Neural cell (in vitro differentiated cells): ENCODE data around the gene INF2. TPM values are rescaled to one million over a fixed set of nuclear protein-coding genes. Genes with fewer than 3 reads are reported as not detected.

ENCODE experiments used
- H2AFZ ChIP-seq: fragments of 200-600, 300-800 bp; sonication (generic), shearing (Covaris generic); 2 replicates; pipeline ENCODE4 v1.6.0; 2014; ENCODE audit warnings: low read depth, mild to moderate bottlenecking, antibody characterized with exemption, low read length, moderate library complexity
- H3F3A ChIP-seq: fragments of 200-600 bp; shearing (Covaris generic); 2 replicates; pipeline ENCODE4 v1.6.1; 2016; ENCODE audit warnings: mild to moderate bottlenecking, moderate library complexity, mixed read lengths, antibody characterized with exemption, low read length; ENCODE audit not compliant: insufficient read depth, poor library complexity, severe bottlenecking
- H3K27ac ChIP-seq: fragments of 200-600, 300-800 bp; sonication (generic), shearing (Covaris generic); 2 replicates; pipeline ENCODE4 v1.5.1; 2014; ENCODE audit warnings: mild to moderate bottlenecking, low read length, moderate library complexity
- H3K27me3 ChIP-seq: fragments of 300-800, 200-600 bp; sonication (generic), shearing (Covaris generic); 2 replicates; pipeline ENCODE4 v1.6.0; 2014; ENCODE audit warnings: mild to moderate bottlenecking, low read depth, low read length, moderate library complexity; ENCODE audit not compliant: insufficient read depth
- H3K36me3 ChIP-seq: fragments of 300-800, 200-600 bp; sonication (generic), shearing (Covaris generic); 2 replicates; pipeline ENCODE4 v1.5.1; 2014; ENCODE audit warnings: mild to moderate bottlenecking, antibody characterized with exemption, low read length, moderate library complexity; ENCODE audit not compliant: insufficient read depth
- H3K4me2 ChIP-seq: fragments of 300-800, 200-600 bp; sonication (generic), shearing (Covaris generic); 2 replicates; pipeline ENCODE4 v1.6.0; 2014; ENCODE audit warnings: mild to moderate bottlenecking, low read length
- H3K4me3 ChIP-seq: fragments of 300-800, 200-600 bp; sonication (generic), shearing (Covaris generic); 2 replicates; pipeline ENCODE4 v1.5.1; 2014; ENCODE audit warnings: mild to moderate bottlenecking, low read length, moderate library complexity
- H3K79me2 ChIP-seq: fragments of 200-600 bp; shearing (Covaris generic); replicated peaks from 2 replicates; pipeline ENCODE4 v1.6.0; 2014; ENCODE audit warnings: mild to moderate bottlenecking, low read length, moderate library complexity; ENCODE audit not compliant: insufficient read depth
- H3K9ac ChIP-seq: fragments of 300-800, 200-600 bp; sonication (generic), shearing (Covaris generic); 2 replicates; pipeline ENCODE4 v1.6.1; 2016; ENCODE audit warnings: mild to moderate bottlenecking, low read length, mixed read lengths
- H3K9me2 ChIP-seq: fragments of 200-600 bp; shearing (Covaris generic); 2 replicates; pipeline ENCODE4 v1.6.1; 2016; ENCODE audit warnings: mild to moderate bottlenecking, low read length, mixed read lengths; ENCODE audit not compliant: insufficient read depth
- H3K9me3 ChIP-seq: fragments of 200-600, 300-800 bp; sonication (generic), shearing (Covaris generic); 2 replicates; pipeline ENCODE4 v1.6.1; 2016; ENCODE audit warnings: mild to moderate bottlenecking, mixed run types, low read length, moderate library complexity, mixed read lengths
- H4K20me1 ChIP-seq: fragments of 200-600 bp; shearing (Covaris generic); 2 replicates; pipeline ENCODE4 v1.6.1; 2016; ENCODE audit warnings: mild to moderate bottlenecking, mixed run types; ENCODE audit not compliant: insufficient read depth
- EP300 ChIP-seq: fragments of 450-650 bp; conservative IDR thresholded peaks from 2 replicates; pipeline ENCODE4 v1.6.1; 2014; ENCODE audit warnings: antibody characterized with exemption, mild to moderate bottlenecking, moderate library complexity; ENCODE audit not compliant: poor library complexity, severe bottlenecking
- EZH2 ChIP-seq: fragments of 200-600, 300-800 bp; shearing (Covaris generic), sonication (generic); IDR thresholded peaks from 2 replicates; pipeline ENCODE4 v1.6.1; 2014; ENCODE audit warnings: antibody characterized with exemption, low read length, borderline replicate concordance, mild to moderate bottlenecking; ENCODE audit not compliant: insufficient read depth, poor library complexity, severe bottlenecking
- MXI1 ChIP-seq: fragments of 450-650 bp; conservative IDR thresholded peaks from 2 replicates; pipeline ENCODE4 v1.6.1; 2014; ENCODE audit warnings: antibody characterized with exemption, mild to moderate bottlenecking; ENCODE audit not compliant: poor library complexity, severe bottlenecking
- POLR2AphosphoS5 ChIP-seq: IDR thresholded peaks from 2 replicates; pipeline ENCODE4 v1.6.1; 2012
- RAD21 ChIP-seq: fragments of 450-650 bp; conservative IDR thresholded peaks from 2 replicates; pipeline ENCODE4 v1.6.1; 2014; ENCODE audit warnings: antibody characterized with exemption, mild to moderate bottlenecking, moderate library complexity
- SMC3 ChIP-seq: fragments of 450-650 bp; conservative IDR thresholded peaks from 2 replicates; pipeline ENCODE4 v1.6.1; 2014; ENCODE audit warnings: antibody characterized with exemption, mild to moderate bottlenecking, moderate library complexity; ENCODE audit not compliant: poor library complexity
- TAF1 ChIP-seq: IDR thresholded peaks from 2 replicates; pipeline ENCODE4 v1.6.1; 2012; ENCODE audit warnings: low read depth
- polyA plus RNA-seq: library from polyadenylated mRNA; depleted of rRNA; stranded (reverse); fragments of >200 nt; gene quantifications from 2 replicates; pipeline ENCODE4 v1.2.3, GENCODE V29; 2014
- TF ChIP-seq, protein P1 (sequence below): fragments of 450-650 bp; IDR thresholded peaks from 2 replicates; pipeline ENCODE4 v1.5.1; 2014; ENCODE audit warnings: antibody characterized with exemption, mild to moderate bottlenecking, moderate library complexity; ENCODE audit not compliant: poor library complexity, severe bottlenecking
- TF ChIP-seq, protein P2 (sequence below): IDR thresholded peaks from 2 replicates; pipeline ENCODE4 v1.6.1; 2012; ENCODE audit warnings: borderline replicate concordance

The INF2 gene
- polyA plus RNA-seq, 1 donor from 2014 or later: 0.02 TPM

- Histone ChIP-seq H3K9me2 (no peaks in the 10 kb centered on the region), H3K27me3 (no peaks in the 10 kb centered on the region), H3F3A (no peaks in the 10 kb centered on the region), H3K79me2 (no peaks in the 10 kb centered on the region), H3K9me3 (no peaks in the 10 kb centered on the region), H3K9ac (peak overlapping the region; percentile 54), H3K4me3 (peak overlapping the region; percentile 58), H3K36me3 (no peaks in the 10 kb centered on the region), H3K4me2 (no peak overlapping the region), H4K20me1 (no peaks in the 10 kb centered on the region), H2AFZ (peak overlapping the region; percentile 2), H3K27ac (no peak overlapping the region)
- TF ChIP-seq RAD21 (no peak), POLR2AphosphoS5 (no peak), MXI1 (no peak), SMC3 (no peak), EZH2 (no peak), TAF1 (no peak), EP300 (no peak)
- TF ChIP-seq, protein P1, sequence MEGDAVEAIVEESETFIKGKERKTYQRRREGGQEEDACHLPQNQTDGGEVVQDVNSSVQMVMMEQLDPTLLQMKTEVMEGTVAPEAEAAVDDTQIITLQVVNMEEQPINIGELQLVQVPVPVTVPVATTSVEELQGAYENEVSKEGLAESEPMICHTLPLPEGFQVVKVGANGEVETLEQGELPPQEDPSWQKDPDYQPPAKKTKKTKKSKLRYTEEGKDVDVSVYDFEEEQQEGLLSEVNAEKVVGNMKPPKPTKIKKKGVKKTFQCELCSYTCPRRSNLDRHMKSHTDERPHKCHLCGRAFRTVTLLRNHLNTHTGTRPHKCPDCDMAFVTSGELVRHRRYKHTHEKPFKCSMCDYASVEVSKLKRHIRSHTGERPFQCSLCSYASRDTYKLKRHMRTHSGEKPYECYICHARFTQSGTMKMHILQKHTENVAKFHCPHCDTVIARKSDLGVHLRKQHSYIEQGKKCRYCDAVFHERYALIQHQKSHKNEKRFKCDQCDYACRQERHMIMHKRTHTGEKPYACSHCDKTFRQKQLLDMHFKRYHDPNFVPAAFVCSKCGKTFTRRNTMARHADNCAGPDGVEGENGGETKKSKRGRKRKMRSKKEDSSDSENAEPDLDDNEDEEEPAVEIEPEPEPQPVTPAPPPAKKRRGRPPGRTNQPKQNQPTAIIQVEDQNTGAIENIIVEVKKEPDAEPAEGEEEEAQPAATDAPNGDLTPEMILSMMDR: no peak
- TF ChIP-seq, protein P2, sequence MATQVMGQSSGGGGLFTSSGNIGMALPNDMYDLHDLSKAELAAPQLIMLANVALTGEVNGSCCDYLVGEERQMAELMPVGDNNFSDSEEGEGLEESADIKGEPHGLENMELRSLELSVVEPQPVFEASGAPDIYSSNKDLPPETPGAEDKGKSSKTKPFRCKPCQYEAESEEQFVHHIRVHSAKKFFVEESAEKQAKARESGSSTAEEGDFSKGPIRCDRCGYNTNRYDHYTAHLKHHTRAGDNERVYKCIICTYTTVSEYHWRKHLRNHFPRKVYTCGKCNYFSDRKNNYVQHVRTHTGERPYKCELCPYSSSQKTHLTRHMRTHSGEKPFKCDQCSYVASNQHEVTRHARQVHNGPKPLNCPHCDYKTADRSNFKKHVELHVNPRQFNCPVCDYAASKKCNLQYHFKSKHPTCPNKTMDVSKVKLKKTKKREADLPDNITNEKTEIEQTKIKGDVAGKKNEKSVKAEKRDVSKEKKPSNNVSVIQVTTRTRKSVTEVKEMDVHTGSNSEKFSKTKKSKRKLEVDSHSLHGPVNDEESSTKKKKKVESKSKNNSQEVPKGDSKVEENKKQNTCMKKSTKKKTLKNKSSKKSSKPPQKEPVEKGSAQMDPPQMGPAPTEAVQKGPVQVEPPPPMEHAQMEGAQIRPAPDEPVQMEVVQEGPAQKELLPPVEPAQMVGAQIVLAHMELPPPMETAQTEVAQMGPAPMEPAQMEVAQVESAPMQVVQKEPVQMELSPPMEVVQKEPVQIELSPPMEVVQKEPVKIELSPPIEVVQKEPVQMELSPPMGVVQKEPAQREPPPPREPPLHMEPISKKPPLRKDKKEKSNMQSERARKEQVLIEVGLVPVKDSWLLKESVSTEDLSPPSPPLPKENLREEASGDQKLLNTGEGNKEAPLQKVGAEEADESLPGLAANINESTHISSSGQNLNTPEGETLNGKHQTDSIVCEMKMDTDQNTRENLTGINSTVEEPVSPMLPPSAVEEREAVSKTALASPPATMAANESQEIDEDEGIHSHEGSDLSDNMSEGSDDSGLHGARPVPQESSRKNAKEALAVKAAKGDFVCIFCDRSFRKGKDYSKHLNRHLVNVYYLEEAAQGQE: no peak
Observed at GRCh38 chr14:104677512-104678332, 11.7 kb upstream of the INF2 start.

DNA sequence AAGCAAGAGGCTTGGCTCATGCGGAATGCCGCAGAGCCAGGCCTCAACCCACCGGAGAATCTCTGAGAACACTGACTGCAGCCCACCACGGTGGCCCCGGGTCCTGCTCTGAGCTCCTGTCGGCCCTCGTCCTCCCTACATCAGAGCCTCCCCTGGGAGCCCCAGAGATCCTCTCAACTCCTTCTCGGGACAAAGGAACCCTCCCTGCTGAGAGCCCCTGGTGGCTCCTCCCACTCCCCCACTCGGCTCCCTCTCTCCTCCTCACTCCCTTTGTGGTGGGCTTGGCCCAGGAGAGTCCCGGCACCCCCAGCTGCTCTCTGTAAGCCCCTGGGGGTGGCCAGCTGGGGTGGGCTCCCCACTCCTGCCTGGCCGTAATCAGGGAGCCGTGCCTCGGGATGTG is 11.1 kb upstream of the INF2 start:
- Histone ChIP-seq H2AFZ (no peak overlapping the region), H3K27me3 (no peaks in the 10 kb centered on the region), H3F3A (no peaks in the 10 kb centered on the region), H3K4me3 (peak overlapping the region; percentile 58), H3K9me3 (no peaks in the 10 kb centered on the region), H3K79me2 (no peaks in the 10 kb centered on the region), H4K20me1 (no peaks in the 10 kb centered on the region), H3K4me2 (no peak overlapping the region), H3K9ac (peak overlapping the region; percentile 54), H3K27ac (no peak overlapping the region), H3K9me2 (no peaks in the 10 kb centered on the region), H3K36me3 (no peaks in the 10 kb centered on the region)
- TF ChIP-seq SMC3: no peak
- TF ChIP-seq TAF1: no peak
- no peak for TF ChIP-seq RAD21
- TF ChIP-seq EZH2: no peak
- TF ChIP-seq, protein P1: no peak
- TF ChIP-seq MXI1: no peak
